GM18498 (cell line): ENCODE data around the gene NKD2.
"Not testable (repeated sequence)": the region's sequence is repeated elsewhere in the genome, so short reads cannot be mapped to it uniquely, and the experiment has no call there.

Source experiments
- ATAC-seq: cut with Tn5 transposase; IDR thresholded peaks from one replicate; pipeline ENCODE4 v1.9.1; 2021; ENCODE audit warnings: mild to moderate bottlenecking, moderate library complexity; ENCODE audit not compliant: unreplicated experiment

Gene NKD2

DNA sequence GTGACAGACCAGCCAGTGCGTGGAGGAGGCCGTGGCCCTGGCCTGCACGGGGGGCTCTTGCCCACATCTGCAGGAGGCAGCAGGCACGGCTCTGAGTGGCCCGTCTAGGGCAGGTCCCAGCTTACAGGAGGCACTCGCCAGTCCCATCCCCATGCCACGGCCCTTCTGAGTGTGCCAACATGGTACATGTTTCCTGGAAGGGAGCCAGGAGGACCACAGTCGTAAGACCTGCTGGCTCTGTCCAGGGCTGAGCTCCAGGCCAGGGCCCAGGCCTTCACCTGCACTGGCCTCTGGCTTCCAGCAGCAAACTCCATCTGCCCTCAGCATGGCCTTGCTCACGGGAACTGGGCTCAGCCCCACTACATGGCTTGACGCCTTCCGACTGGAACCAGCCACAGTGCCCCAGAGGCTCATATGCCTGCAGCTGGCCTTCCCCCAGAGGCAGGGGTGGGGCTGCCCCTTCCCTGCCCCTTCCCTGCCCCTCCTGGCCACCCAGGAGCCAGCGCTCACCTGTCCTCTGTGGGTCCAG lies 3.8 kb downstream of the NKD2 start:
- ATAC-seq: no peak

DNA sequence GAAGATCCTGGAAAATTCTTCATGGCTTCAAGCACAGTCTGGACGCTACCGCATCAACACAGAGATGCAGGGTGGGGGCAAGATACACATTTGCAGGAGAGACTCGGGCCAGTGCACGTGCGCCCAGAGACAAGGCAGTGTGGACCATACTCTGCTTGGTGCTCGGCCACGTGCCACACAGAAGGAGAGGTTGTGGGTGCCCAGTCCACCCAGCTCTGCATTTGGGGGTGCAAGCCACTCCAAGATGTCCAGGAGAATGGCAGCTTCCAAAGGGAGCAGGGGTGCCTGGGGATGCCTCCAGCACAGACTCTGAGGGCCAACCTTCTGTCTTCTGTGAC lies 4.3 kb downstream of the NKD2 start:
- no peak for ATAC-seq

DNA sequence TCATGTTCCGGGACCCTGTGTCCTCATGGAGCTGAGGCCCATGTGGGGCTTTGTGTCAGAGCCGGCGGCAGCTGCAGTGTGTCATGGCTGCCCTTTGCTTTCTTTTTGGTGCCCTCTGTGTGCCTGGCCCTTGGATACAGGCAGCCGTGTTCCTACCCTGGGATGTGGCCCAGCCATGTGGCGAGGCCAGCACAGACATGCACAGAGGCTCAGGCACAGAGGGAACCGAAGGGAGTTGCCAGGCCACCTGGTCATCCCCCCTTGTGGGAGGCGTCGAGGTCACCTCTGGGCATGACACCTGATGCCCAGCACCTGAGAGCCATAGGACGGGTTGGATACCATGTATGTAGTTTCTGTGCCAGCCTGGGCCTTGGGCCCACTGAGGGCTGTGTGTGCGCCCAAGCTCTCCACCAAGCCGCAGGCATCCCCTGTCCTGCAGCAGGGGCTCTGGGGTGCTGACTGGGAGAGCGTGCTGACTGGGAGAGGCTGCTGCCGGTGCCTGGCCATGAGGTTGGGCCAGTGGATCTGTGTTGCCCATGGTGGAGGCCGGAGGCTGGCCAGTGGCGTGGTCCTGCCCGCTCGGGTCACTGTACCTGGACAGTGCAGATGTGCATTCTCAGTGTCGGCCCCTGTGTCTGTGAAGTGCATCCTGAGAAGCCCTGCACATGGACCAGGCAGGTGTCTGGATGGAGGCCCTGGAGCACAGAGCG lies 4.8 kb downstream of the NKD2 start:
- no peak for ATAC-seq

DNA sequence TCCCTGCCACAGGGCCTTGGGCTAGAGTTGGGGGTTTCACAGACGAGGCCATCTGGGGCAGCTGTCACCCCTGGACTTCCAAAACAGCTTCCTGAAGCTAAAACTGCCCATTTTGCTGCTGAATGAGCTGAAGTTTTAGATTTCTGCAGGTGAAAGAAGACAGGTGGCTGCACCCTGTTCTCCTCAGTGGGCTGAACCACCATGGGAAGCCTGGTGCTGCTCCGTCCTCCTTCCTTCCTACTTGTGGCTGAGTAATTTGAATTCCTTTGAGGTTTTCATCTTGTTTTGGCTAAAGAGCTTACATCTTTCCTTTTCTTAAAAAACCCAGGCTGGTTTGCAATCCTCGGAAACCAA lies 5.3 kb downstream of the NKD2 start:
- ATAC-seq: no peak

DNA sequence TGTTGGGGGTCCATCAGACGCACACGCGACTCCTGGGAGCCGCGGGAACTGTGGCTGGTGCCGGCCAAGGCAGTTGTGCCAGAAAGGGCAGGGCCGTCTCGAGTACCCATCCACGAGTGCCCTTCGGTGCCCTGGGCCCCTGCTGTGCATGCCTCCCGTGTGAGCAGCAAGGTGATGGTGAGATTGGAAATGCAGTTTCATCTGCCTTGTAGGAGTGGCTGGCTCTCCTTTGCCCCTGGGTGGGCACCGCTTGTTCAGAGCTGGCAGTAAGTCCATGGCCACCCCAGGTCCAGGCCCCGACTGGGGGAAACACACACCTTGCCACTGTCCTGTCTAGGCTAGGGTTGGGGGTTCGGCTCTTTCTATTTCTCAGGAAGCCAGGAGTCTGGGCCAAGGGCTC lies 5.7 kb downstream of the NKD2 start:
- no peak for ATAC-seq

DNA sequence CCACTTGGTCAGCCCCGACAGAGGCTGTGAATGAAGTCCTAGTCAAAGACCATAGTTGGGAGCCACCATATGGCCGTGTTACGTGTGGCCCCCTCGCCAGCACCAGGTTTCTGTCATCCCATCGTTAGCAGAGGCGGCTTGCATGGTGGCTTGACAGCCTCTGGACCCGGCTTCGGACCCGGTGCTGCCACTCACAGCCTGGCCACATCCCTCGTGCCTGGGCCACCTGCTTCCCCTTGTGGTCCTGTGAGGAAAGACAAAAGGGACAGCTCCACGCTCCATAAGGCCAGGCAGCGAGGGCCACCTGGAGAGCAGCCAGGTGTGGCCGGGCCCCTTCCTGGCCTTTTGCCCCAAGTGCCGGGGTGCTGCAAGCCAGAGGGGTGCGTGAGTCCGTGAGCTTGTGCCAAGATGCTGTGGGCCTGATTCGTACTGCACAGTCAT lies 6.2 kb downstream of the NKD2 start:
- ATAC-seq: no peak

DNA sequence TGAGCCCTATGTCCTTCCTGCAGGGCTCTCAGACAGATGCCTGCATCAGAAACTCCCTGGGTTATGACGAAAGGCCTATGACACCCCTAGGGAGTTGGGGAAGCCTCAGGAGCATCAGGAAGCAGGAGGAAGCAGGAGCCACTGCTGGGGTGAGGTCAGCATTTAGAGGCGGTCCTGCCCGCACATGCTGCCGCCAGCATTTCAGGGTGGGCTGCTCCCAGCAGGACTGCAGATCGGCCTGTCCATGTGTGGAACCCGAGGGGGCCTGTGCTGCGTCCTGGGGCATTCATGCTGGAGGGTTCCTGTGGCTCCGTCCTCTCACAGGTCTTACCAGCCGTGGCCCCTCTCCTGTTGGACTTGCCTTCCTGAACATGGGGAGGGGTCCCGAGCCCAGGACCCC lies 6.9 kb downstream of the NKD2 start:
- no peak for ATAC-seq

DNA sequence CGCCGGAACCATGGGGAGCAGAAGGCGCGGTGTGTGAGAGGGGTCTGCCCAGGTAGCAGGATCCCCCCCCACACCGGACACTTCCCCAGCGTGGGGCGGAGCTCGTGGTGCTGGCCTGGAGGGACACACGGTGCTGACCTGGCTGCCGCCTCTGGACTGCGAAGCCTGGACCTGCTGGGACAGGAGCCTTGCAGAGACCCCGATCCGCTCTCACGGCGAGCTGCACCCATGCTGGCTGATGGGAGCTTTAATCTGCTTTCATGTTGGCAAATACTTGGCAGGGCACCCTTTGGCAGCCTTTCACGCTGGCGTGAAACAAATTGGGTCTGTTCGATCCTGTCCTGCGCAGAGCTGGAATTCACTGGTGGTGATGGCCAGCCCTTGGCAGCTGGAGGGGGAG lies 7.4 kb downstream of the NKD2 start:
- ATAC-seq: no peak

DNA sequence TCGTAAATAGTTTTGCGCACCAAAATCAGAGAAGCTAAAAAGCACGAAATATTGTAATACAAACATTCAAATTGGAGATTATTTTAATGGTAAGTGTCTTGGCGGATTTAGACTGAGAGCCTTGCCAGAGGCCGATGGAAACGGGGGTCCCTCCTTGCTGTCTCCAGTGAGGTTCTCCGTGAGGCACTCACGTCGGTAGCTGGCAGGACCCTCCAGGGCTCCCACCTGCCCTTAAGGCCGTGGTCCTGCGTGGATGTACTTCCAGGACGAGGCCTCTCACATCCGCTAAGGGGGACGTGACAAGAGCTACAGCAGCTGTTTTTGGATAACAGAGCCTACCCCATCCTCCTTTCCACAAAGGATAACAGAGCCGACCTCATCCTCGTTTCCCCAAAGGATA lies 7.9 kb downstream of the NKD2 start:
- no peak for ATAC-seq

DNA sequence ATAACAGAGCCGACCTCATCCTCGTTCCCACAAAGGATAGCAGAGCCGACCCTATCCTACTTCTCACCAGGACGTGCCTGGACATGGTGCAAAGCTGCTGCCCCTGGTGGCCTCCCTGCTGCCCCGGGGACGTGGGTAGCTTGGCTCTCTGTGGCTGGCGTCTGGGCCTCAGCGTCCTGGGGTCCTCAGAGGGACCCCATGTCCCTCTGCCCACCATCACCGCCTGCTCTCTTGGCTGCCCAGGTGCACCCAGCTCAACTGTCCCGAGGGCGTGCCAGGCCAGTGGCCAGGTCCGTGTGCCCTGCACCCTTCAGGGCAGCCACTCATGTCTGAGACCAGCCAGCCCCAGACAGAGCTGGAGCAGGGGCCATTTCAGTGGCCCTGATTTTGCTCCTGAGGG lies 8.5 kb downstream of the NKD2 start:
- no peak for ATAC-seq

DNA sequence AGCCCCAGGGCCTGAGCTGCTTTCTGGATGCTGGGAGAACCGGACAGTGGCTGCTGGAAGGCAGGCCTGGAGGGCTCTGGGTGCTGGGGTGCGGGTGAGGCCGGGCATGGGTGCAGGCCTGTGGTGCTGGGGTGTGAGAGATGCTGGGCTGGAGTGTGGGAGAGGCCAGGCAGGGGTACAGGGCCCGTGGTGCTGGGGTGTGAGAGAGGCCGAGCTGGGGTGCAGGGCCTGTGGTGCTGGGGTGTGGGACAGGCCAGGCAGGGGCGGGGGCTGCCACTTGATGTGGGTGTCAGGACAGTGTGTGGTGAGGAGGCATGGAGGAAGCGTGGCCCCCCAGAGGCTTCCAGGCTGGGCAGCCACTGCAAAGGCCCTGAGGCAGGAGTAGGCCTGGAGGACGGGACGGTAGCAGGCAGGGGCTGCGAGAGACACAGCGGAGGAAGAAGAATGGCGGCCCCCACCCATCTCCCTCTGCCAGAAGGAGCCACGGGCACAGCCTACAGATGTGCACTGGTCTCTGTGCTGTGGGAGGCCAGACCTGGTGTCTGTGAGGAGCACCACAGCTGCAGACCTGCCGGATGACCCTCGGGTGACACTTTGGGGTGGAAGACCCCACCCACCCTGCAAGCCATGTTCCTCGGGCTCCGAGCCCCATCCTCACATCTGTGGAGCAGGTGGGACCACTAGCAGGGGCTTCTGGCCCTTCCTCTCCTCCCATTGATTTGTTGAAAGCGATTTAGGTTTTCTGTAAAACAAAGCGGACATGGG lies 9.3 kb downstream of the NKD2 start:
- ATAC-seq: no peak

DNA sequence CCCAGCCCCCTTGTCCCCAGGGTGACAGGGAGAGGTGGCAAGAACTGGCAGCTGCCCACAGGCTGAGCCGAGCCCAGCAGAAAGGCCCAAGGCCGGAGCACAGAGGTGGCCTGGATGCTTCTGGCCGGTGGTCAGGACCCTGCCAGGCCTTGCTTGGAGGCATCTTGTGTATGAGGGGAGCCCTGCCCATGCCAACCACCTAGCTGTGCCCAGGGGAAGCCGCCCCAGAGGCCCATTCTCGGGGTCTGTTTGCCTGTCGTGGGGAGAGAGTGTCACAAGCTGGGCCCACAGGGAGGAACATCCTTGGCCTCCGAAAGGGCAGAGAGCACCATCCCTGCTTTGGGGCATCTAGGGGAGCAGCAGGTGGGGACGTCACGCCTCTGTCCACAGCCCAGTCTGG lies 10.0 kb downstream of the NKD2 start:
- no peak for ATAC-seq

DNA sequence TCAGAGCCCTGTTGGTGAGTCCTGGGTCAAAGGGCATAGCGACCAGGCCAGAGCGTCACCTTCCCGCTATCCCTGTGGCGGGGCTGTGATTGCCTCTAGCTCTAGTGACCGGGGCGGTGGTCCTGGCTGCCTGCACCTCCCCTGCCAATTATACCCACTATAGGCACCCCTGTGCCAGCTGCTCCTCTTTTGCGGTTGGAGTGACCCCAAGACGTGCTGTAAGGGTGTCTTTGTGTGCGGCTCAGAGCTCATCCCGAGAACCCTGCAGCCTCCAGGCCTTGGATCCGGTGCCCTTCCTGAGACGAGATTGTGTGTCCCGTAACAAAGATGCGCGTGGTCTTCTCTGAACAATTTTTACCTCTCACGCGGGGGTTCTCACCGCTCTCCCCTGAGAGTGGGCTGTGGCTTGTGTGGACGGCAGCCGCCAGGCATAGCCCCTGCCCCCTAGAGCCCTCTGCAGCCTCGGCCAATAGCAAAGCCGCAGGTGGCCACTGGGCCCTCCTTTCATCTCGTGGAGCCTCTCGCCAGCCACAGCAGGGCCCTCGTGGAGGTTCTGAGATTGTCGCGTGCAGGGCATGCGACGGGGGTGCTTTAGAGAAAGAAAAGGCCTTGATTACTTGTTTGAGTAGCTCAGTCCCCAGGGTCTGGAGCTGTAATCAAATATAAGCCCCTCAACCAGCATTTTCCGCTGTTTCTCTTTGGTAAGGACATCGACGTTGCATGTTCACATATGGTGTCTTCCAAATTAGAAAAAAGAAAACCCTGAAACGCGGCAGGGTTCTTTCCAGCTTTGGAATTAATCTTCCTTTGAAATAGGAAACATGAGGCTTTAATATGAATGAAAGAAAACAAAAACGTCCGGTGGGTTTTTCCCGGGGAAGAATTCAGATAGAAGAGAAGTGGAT lies 10.7 kb downstream of the NKD2 start:
- ATAC-seq: no peak

DNA sequence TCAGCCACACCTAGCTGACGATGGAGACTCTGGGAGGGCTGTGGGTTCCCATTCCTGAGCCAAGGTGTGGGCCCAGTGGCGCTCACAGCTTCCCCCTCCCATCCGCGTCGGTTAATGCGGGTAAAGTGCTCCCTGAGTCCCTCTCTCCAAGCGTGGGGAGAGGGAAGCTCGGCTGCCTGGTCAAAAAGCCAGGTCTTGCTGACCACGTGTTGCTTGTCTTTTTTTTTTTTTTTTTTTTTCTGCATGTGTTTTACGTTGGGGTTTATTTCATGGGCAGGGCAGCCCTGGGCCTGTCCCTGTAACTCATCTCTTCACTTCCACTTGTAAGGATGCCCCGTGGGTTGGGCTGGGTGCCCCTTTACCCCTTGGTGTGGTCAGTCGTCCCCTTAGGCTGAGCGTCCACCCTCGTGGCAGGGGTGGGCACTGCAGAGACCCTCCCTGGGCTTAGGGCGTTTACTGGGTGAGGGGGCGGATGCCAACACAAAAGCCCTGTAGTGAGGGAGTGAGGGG lies 11.9 kb downstream of the NKD2 start:
- ATAC-seq: no peak

DNA sequence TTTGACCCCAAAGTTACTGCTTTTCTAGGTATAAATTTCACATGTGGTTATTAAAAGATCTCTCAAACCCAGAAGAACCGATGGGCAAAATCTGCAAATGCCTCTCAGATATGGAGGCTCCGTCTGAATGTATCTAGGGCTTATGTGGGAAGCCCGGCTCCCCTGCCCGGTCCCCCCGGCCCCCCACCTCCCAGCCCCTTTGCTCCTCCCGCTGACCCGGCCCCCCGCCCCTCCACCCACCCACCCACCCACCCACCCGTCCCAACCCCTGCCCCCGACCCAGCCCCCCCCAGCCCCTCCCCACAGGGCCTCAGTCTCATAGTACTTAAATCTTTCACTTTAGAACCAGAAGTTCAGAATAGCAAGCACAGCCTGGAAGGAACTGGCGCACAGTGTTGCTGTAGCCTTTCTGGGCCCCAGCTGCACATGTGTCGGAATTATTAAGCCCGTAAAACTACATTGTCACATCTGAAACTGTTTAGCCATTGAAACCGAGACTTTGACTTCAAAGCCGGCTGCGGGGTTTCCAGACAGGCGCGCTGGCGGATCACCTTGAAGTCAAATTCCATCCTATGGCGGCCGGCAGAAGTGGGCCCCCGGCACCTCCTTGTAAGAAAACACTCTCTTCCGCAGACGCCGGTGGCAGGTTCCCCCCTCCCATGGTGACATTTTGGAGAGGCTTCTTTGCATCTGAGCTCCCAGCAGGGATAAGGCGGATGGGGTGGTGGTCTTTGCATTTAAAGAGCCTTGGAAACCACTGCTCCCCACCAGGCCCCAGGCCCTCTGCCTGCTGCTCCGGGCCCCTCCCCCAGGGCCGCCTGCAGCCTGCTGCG lies 12.8 kb downstream of the NKD2 start:
- ATAC-seq: no peak

DNA sequence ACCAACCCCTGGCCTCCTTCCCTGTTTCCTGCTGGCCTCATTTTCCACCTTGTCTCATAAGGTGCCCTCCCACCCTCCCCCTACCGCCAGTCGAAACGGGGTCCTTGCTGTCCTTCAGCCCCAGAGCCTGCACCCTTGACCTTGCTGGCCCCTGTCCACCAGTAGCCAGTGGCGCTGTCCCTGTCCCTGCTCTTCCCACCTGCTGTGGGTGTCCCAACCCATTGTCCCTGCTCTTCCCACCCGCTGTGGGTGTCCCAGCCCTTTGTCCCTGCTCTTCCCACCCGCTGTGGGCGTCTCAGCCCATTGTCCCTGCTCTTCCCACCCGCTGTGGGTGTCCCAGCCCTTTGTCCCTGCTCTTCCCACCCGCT lies 13.4 kb downstream of the NKD2 start:
- not testable (repeated sequence) for ATAC-seq

DNA sequence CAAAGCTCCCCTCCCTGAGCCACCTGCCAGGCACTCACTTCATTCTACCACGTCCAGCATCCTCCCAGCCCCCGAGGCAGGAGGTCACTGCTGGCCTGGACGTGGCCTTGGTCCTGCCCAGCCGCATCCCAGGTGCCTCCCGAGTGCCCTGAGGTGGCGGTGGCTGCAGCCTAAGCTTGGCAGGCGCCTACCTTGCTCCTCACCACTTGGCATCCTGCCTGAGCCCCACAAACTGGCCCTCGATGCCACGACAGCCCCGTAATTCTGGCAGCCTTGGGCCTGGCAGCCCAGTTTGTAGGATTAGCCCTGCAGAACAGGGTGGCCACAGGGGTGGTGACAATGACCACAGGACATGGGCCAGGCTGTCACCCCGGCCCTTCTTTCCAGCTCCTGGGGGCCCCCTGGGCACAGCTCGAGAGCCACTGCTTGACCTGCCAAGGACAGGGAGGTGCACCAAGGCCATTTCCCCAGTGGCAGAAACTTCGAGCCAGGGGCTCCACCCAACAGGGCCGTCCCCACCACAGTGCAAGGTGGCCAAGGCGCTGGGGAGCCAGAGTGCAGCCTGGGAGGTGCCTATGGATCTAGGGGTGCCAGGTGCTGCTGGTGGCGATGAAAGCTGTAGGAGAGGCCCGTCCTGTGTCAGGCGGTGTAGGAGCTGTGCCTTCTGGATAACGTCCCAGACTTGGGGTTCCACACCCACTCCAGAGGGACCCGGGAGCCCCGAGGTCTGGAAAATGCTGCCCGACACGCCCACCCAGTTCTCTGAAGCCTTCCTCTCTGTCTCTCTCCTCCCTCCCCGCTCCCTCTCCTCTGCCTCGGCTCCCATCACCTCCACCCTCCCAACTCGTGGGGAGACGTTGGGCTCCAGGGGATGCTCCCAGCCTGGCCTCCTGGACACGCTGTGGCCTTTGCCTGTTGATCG lies 18.4 kb downstream of the NKD2 start:
- ATAC-seq: no peak

DNA sequence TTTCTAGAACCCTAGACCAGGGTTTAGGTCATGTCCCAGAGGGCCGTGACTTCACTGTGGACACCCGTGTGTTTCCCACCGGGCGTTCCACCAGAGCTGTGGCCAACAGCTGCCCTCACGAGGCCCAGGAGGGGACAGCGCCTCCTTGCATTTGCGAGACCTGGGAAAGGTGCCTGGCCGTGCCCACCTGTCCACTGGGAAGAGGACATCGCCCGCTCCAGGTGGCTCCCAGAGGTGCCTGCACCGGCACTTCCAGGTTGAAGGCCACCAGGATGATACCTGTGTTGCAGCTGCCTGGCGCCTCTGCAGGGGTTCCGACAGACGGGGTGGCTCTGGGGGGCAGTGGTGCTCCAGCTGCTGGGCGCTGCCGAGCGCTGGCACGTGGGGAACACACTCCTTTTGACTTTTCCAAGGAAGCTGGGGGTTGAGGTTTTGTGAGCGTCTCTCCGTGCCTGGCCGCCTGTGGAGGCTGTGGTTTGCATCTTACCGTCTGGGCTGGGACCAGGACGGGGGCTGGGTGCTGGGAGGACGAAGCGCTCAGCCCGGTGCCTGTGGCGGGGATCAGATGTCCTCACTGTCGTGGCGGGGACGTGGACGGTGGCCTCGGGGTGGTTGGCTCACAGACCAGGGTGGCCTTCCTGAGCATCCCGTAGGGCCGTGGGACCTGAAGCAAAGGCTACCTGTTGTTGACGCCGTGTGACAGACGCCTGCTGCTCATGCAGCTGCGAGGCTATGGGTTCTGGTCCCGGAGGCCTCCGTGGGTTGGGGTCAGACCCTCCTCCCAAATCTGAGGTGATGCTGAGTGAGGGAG lies 19.2 kb downstream of the NKD2 start:
- no peak for ATAC-seq
